Activated T-helper 2 cell treated with anti-CD3 and anti-CD28 coated beads, Interferon-gamma antibody, Interleukin-2, Interleukin-4, amounts not matched to agents 10 μg/mL and 5 μg/mL and 100 μg/mL, durations not matched to agents 14 hours and 24 hours and 36 hours (primary cell): ENCODE data around the gene PBX3. TPM values are rescaled to one million over a fixed set of nuclear protein-coding genes. Genes with fewer than 3 reads are reported as not detected.
A peak's percentile ranks its signal among the peaks of the same experiment; 100 is the strongest.

Experiments
- DNase-seq: peaks from one replicate; pipeline ENCODE4 v3.0.0; 2021; ENCODE audit warnings: low spot score
- H3K27ac Mint-ChIP-seq: one replicate; pipeline ENCODE4 v1.8.0; 2021; ENCODE audit warnings: mixed read lengths
- H3K27me3 Mint-ChIP-seq: one replicate; pipeline ENCODE4 v1.8.0; 2021; ENCODE audit warnings: low read depth, mixed read lengths
- H3K36me3 Mint-ChIP-seq: one replicate; pipeline ENCODE4 v1.8.0; 2021; ENCODE audit warnings: low read depth, mixed read lengths
- H3K4me1 Mint-ChIP-seq: one replicate; pipeline ENCODE4 v1.8.0; 2021; ENCODE audit warnings: low read depth, mixed read lengths
- H3K4me3 Mint-ChIP-seq: one replicate; pipeline ENCODE4 v1.8.0; 2021; ENCODE audit warnings: low read depth, mild to moderate bottlenecking, moderate library complexity, mixed read lengths
- H3K9me3 Mint-ChIP-seq: one replicate; pipeline ENCODE4 v1.8.0; 2021; ENCODE audit warnings: mixed read lengths
- intact Hi-C: fragments of 100-400 bp; cut with micrococcal nuclease; formaldehyde crosslinking; loops from one replicate; pipeline ENCODE4 v1.15.1; 2023
- total RNA-seq: library from RNA; stranded (reverse); gene quantifications from 2 replicates; pipeline ENCODE4 v1.2.3, GENCODE V29; 2022

PBX3 gene
- total RNA-seq: 20.6 and 21.4 TPM in 2 replicates

- peaks cover 44% of the 10 kb centered on the region for H3K4me1 Mint-ChIP-seq
- intact Hi-C loops: loop anchor here (2.0 to 10.0 kb wide), 4 partner anchors 78 to 112 kb away; no protein-coding TSS in a partner anchor
Measured at GRCh38 chr9:125747053-125747764, at the start of gene PBX3. Gene PBX3, plus strand, starts transcription at chr9:125747373.

GRCh38 chr9:125699870-125700269, 47.3 kb upstream of the PBX3 start:
- peaks cover 30% of the 10 kb centered on the region for H3K4me1 Mint-ChIP-seq
- no peaks in the 10 kb centered on the region for H3K9me3 Mint-ChIP-seq
- intact Hi-C loops: loop anchor here (5.0 kb wide), 1 partner anchor 38 kb away; no protein-coding TSS in a partner anchor
- no peaks in the 10 kb centered on the region for H3K27me3 Mint-ChIP-seq
- H3K36me3 Mint-ChIP-seq: peaks cover 23% of the 10 kb centered on the region
- DNase-seq: no peak
- H3K4me3 Mint-ChIP-seq: no peak overlapping the region
- H3K27ac Mint-ChIP-seq: no peak overlapping the region

More at GRCh38 chr9:125747053-125747764, at the start of gene PBX3:
- Mint-ChIP-seq H3K4me3 (peak within 1 kb of the TSS; percentile 85), H3K36me3 (peaks cover 25% of the 10 kb centered on the region), H3K27ac (peak within 1 kb of the TSS; percentile 95), H3K27me3 (peaks cover 24% of the 10 kb centered on the region), H3K9me3 (no peaks in the 10 kb centered on the region)
- peak; percentile 29 for DNase-seq

GRCh38 chr9:125700791-125701190, 46.4 kb upstream of the PBX3 start:
- Mint-ChIP-seq H3K4me3 (no peak overlapping the region), H3K4me1 (peaks cover 39% of the 10 kb centered on the region), H3K36me3 (peaks cover 29% of the 10 kb centered on the region), H3K27ac (peak overlapping the region; percentile 61), H3K27me3 (no peaks in the 10 kb centered on the region), H3K9me3 (no peaks in the 10 kb centered on the region)
- no peak for DNase-seq
- intact Hi-C loops: loop anchor here (1.0 to 5.0 kb wide), 3 partner anchors 38 to 179 kb away; no protein-coding TSS in a partner anchor

DNA sequence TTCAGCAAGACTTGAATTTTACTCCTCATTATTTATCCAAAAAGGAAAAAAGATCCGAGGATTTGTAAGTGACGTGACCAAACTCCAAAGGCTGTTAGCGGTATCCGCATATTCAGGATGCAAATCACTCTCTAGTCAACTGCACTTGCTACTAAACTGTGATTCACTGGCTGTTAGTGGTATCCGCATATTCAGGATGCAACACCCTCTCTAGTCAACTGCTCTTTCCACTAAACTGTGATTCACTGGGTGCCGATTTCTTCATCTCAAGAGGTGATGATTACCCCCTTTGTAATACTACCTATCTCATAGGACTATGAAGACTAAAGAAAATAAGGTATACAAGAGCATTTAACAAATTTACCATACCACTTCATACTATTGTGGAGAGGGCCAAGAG, 45.8 kb upstream of the PBX3 start:
- DNase-seq: no peak
- Mint-ChIP-seq H3K4me1 (peaks cover 43% of the 10 kb centered on the region), H3K4me3 (no peak overlapping the region), H3K36me3 (peaks cover 29% of the 10 kb centered on the region), H3K9me3 (no peaks in the 10 kb centered on the region), H3K27me3 (no peaks in the 10 kb centered on the region), H3K27ac (peak overlapping the region; percentile 49)
- intact Hi-C loops: loop anchor here (1.0 to 5.0 kb wide), 3 partner anchors 39 to 180 kb away; no protein-coding TSS in a partner anchor

- H3K36me3 Mint-ChIP-seq: peaks cover 23% of the 10 kb centered on the region
- H3K27ac Mint-ChIP-seq: no peak overlapping the region
- peaks cover 39% of the 10 kb centered on the region for H3K4me1 Mint-ChIP-seq
- H3K27me3 Mint-ChIP-seq: no peaks in the 10 kb centered on the region
- DNase-seq: no peak
- intact Hi-C loops: loop anchor here (5.0 kb wide), 1 partner anchor 41 kb away; no protein-coding TSS in a partner anchor
- H3K9me3 Mint-ChIP-seq: no peaks in the 10 kb centered on the region
- H3K4me3 Mint-ChIP-seq: no peak overlapping the region
Measured at GRCh38 chr9:125703662-125704061, 43.5 kb upstream of the PBX3 start.

DNA sequence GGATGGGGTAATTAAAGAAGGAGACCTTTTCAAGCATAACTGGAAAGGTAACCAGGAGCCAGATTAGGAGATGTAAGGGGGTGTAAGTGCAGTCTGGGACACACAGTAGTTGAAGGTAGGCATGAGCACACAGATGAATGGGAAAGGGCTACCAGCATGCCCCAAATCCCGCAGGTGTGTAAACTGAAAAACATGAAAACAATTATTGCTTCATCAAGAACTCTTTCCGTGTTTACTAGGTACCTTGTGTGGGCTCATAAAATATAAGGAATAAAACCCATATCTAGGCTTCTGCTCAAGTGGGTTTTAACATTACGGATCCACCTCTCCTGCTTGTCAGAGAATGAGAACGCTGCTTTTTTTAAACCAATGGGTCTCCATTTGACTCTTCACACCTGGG, 41.3 kb upstream of the PBX3 start:
- peaks cover 34% of the 10 kb centered on the region for H3K4me1 Mint-ChIP-seq
- H3K36me3 Mint-ChIP-seq: peaks cover 23% of the 10 kb centered on the region
- no peaks in the 10 kb centered on the region for H3K9me3 Mint-ChIP-seq
- intact Hi-C loops: loop anchor here (2.0 kb wide), 1 partner anchor 55 kb away; no protein-coding TSS in a partner anchor
- H3K27ac Mint-ChIP-seq: peak overlapping the region; percentile 9
- no peak for DNase-seq
- peak overlapping the region; percentile 85 for H3K4me3 Mint-ChIP-seq
- no peaks in the 10 kb centered on the region for H3K27me3 Mint-ChIP-seq

DNA sequence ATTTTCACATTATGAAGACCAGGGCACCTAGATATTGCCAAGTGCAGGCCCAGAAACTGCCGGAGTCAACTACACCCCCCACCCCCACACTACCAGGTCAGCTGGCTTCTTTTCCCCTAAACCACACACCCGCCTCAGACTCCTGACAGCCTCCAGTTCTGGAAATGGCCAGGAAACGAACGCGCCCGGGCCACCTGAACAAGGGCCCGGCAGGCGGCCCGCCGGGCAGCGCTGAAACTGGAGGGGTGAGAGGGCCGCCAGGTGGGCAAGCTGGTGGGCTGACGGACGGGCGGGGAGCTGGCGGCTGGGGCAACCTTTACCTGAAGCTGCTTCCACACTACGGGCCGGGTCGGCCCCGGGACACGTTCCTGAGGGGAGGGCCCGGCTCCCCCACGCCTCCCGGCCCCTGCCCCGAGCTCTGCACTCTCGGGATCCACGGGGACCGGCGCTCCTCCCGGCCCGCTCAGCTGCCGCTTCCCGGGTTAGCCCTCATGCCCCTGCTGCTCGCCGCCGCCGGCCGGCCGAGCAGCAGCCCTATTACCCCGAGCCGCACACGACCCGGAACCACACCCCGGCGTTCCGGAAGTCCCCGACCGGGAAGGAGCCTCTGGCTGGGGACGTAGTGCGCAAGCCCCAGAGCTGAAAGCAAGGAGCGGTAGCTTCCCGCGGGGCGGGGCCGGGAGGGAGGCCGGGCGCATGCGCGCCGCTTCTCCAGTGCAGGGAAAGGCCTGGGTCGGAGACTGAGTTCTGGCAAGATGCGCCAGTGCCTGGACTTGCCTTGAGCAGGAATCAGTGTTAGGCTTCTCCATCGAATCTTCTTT, 40.3 kb upstream of the PBX3 start, which contains the start of gene MAPKAP1:
TSS of gene MAPKAP1 (minus strand) at position 558 of the 821 bp plus-strand sequence. CDS start 34,634 bp downstream, outside the sequence.
- peaks cover 29% of the 10 kb centered on the region for H3K4me1 Mint-ChIP-seq

DNA sequence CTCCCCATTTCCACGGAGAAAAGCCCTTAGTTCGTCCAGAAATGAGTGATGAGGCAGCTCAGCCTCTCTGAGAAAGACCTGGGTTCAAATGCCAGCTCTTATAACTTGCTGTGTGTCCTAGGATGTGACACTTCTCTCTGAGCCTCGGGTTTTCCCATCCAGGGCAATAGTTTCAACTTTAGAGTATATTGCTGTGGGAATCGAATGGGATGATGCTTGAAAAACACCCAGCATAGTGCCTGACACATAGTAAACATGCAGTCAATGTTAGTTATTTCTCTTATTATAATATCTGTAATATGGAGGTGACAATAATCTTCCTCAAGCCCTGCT, 39.7 kb upstream of the PBX3 start:
- Mint-ChIP-seq H3K9me3 (no peaks in the 10 kb centered on the region), H3K4me3 (peak overlapping the region; percentile 68)

More for the DNA sequence above, 40.3 kb upstream of the PBX3 start, which contains the start of gene MAPKAP1:
- DNase-seq: peak; percentile 89
- peak within 1 kb of the TSS; percentile 85 for H3K4me3 Mint-ChIP-seq
- no peaks in the 10 kb centered on the region for H3K27me3 Mint-ChIP-seq
- peak within 1 kb of the TSS; percentile 78 for H3K27ac Mint-ChIP-seq
- peaks cover 19% of the 10 kb centered on the region for H3K36me3 Mint-ChIP-seq
- no peaks in the 10 kb centered on the region for H3K9me3 Mint-ChIP-seq
- intact Hi-C loops: loop anchor here (1.0 to 2.0 kb wide), 2 partner anchors 39 to 56 kb away; no protein-coding TSS in a partner anchor

GRCh38 chr9:125726456-125727132, 20.6 kb upstream of the PBX3 start:
- intact Hi-C loops: no loop called here
- DNase-seq: no peak
- H3K36me3 Mint-ChIP-seq: no peaks in the 10 kb centered on the region
- no peak overlapping the region for H3K27ac Mint-ChIP-seq
- H3K4me1 Mint-ChIP-seq: no peaks in the 10 kb centered on the region
- H3K4me3 Mint-ChIP-seq: no peak overlapping the region
- no peaks in the 10 kb centered on the region for H3K9me3 Mint-ChIP-seq
- peaks cover 9% of the 10 kb centered on the region for H3K27me3 Mint-ChIP-seq

More for the DNA sequence above, 39.7 kb upstream of the PBX3 start:
- H3K27me3 Mint-ChIP-seq: no peaks in the 10 kb centered on the region
- peaks cover 28% of the 10 kb centered on the region for H3K4me1 Mint-ChIP-seq
- intact Hi-C loops: loop anchor here (1.0 to 2.0 kb wide), 2 partner anchors 39 to 57 kb away; no protein-coding TSS in a partner anchor
- H3K36me3 Mint-ChIP-seq: peaks cover 19% of the 10 kb centered on the region
- DNase-seq: no peak
- H3K27ac Mint-ChIP-seq: peak overlapping the region; percentile 78

DNA sequence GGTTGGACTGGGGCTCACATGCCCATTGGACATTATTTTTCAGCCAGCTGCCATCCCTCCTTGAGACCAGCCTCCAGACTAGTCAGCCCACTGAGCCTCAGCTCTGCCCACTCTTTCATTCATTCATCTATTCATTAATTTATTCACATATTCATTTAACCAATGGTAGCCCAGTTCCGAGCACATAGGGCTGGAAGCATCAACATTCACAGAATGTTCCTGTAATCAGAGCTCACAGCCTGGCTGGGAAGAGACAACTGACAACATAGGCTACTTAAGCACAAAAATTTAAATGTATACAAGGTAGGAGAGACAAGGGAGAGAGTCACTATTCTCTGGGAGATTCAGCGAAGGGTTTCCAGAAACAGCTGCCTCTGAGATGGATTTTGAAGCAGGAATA, 17.0 kb upstream of the PBX3 start:
- no peaks in the 10 kb centered on the region for H3K4me1 Mint-ChIP-seq
- H3K4me3 Mint-ChIP-seq: no peak overlapping the region
- peaks cover 21% of the 10 kb centered on the region for H3K27me3 Mint-ChIP-seq
- no peaks in the 10 kb centered on the region for H3K9me3 Mint-ChIP-seq
- DNase-seq: no peak
- no peaks in the 10 kb centered on the region for H3K36me3 Mint-ChIP-seq
- H3K27ac Mint-ChIP-seq: no peak overlapping the region
- intact Hi-C loops: no loop called here

DNA sequence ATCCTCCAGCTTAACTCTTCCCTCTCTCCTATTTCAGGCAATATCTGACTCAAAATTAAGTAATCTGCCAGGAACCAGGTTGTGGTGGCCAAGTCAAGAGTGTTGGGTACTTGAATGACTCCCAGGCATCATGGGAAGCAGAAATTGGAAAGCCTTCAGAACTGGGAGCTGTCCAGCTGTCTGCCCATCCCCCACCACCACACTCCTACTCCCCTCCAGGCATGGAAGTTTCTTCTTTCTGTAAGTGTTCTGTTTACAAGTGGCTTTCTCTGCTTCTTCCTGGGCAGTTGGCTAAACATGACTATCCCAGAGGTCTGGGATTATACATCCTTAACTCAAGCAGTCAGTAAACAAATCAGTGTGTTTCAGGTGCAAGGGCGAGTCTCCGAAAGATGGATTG, 14.6 kb upstream of the PBX3 start:
- Mint-ChIP-seq H3K27ac (no peak overlapping the region), H3K4me3 (no peak overlapping the region), H3K4me1 (no peaks in the 10 kb centered on the region), H3K36me3 (no peaks in the 10 kb centered on the region), H3K27me3 (peaks cover 23% of the 10 kb centered on the region), H3K9me3 (no peaks in the 10 kb centered on the region)
- intact Hi-C loops: no loop called here
- DNase-seq: no peak

DNA sequence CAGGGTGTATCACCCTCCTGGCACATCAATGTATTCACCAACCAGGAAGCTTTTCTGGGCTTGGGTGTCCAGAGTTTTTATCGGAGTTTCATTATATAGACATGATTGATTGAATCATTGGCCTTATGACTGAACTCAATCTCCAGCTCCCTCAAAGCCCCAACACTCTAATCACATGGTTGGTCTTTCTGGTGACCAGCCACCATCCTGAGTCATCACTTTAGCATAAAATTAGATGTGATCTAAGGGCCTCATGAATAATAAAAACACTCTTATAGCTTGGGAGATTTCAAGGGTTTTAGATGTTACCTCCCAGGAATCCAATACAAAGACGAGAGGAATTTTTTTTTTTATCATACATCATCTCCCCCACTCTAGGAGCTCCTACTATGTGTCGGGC, 7.7 kb upstream of the PBX3 start:
- Mint-ChIP-seq H3K27ac (no peak overlapping the region), H3K4me1 (no peaks in the 10 kb centered on the region), H3K4me3 (no peak overlapping the region), H3K9me3 (no peaks in the 10 kb centered on the region), H3K36me3 (no peaks in the 10 kb centered on the region), H3K27me3 (peaks cover 28% of the 10 kb centered on the region)
- no peak for DNase-seq
- intact Hi-C loops: no loop called here
